Left forelimb (tissue), 1 donor: ENCODE data around the gene FKBP4.
A peak's percentile ranks its signal among the peaks of the same experiment; 100 is the strongest.

Experiments
- DNase-seq: peaks from one replicate; pipeline ENCODE4 v3.0.0-alpha.2; 2018; ENCODE audit warnings: low spot score

FKBP4 gene

GRCh38 chr12:2813214-2814185 lies 18.7 kb downstream of the FKBP4 start:
- no peak for DNase-seq

GRCh38 chr12:2819810-2820209 lies 25.0 kb downstream of the FKBP4 start:
- no peak for DNase-seq

GRCh38 chr12:2820432-2820831 lies 25.7 kb downstream of the FKBP4 start:
- DNase-seq, result no peak

- DNase-seq, result no peak
These were observed 28.7 kb downstream of the FKBP4 start for GRCh38 chr12:2823483-2823882.

- no peak for DNase-seq
These were observed 29.8 kb downstream of the FKBP4 start for GRCh38 chr12:2824541-2824940.

GRCh38 chr12:2825132-2825531 lies 30.4 kb downstream of the FKBP4 start:
- DNase-seq, result no peak

- DNase-seq, result no peak
These were observed 31.3 kb downstream of the FKBP4 start for GRCh38 chr12:2826036-2826435.

GRCh38 chr12:2826721-2827515 lies 32.1 kb downstream of the FKBP4 start:
- DNase-seq, result no peak

DNA sequence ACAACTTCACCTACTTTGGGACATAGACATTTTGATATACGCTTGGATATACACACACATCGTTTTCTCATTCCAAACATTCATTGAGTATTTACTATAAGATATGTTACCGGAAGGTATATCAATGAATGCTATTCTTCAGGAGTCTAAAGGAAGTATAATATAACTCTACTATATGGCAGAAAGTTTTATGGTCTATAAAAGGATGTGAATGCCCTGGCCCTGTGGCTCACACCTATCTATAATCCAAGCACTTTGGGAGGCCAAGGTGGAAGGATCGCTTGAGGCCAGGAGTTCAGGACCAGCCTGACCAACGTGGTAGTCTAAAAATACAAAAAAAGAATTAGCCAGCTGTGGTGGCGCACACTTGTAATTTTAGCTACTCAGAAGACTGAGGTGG lies 34.5 kb downstream of the FKBP4 start:
- no peak for DNase-seq

DNA sequence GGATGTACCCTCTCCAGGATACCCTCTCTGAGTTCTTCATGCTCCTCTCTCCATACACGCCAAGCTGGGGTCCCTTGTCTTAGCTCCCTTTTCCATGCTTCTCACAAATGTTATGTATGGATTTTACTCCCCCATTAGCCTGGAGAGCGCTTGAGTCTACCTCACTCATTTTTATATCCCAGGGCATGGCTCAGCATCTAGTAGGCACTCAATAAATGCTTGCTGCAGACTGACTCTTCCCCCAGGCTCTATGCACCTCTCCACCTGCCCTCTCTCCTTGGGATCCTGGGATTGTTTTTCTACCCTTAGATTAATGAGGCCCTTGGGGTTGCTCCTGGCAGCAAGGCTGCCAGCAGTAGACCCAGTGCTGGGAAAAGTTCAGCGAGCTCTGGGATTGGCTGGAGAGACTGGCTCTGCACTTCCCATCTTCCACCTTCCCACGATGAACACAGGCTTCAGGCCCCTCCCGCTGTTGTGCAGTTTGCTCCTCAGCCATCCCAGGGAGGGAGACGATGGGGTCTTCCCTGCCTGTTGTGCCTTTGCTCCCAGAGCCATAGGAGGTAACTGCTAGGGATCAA lies 37.9 kb downstream of the FKBP4 start:
- no peak for DNase-seq

GRCh38 chr12:2833327-2833726 lies 38.6 kb downstream of the FKBP4 start:
- DNase-seq, result no peak

GRCh38 chr12:2833810-2834209 lies 39.0 kb downstream of the FKBP4 start:
- DNase-seq, result no peak

DNA sequence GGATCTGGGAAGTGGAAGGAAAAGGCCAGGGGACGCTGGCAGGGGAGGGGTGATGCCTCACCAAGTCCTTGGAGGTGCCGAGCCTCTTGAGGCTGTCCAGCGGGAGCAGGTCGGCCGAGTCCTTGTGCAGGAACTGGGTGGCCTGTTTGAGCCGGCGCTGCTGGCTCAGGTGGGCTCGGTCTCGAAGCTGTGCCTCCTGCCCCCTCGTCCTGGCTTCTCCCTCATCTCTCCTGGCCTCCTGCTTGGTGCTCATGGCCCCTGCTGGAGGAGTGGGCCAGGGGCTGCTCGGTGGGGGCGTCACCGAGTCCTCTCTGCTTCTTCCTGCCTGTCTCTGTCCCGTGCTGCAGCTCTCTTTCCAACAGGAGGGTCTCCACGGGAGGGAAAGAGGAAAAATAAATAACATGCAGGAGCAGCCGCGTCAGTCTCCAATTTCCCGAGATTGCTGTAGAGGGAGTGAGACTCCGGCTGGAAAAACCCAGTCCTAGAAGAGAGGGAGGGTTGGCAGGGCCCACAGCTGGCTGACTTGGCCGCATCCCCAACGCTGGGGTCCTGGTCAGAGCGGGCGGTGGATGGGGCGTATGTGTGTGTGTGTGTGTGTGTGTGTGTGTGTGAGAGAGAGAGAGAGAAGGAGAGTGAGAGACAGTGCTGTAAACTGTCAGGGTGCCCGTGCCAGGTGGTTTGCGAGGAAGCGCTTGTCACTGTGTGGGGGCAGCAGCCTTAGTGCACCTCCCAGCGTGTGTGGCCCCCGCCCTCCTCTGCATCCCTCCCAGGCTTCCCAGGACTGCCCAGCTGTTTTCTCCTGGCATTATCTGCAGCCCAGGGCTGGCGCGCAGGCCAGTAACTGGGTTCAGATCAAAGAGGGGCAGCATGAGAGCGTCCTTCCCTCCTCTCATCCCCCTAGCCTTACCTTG lies 40.1 kb downstream of the FKBP4 start, which contains the start of gene NRIP2:
Gene NRIP2 (minus strand): TSS at position 455 of the 911 bp plus-strand sequence. CDS start 52 bp downstream, at position 403.
- DNase-seq, result peak; percentile 85

- DNase-seq, result no peak
These were observed 41.1 kb downstream of the FKBP4 start for GRCh38 chr12:2835691-2836403.

- DNase-seq, result no peak
These were observed 41.8 kb downstream of the FKBP4 start for GRCh38 chr12:2836574-2836973.

GRCh38 chr12:2841056-2841650 lies 46.4 kb downstream of the FKBP4 start:
- no peak for DNase-seq

- DNase-seq, result no peak
These were observed 48.2 kb downstream of the FKBP4 start for GRCh38 chr12:2842948-2843347.

DNA sequence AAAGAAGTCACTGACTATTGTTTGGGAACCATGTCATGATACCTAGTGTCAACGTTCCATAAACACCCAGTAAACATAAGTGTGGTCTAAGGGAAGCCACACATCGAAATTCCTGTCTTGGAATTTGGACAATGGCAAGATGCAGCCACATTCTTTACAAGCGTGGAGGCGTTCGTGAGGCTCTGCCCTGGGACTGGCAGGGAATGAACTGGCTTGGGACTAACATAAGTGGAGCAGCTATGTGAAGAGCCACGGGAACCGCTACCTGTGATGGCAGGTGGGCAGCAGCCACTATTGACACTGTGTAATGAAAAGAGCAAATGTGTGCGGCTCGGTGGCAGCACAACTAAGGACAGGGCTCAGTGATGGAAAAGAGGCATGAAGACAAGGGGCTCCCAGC lies 50.0 kb downstream of the FKBP4 start:
- no peak for DNase-seq

GRCh38 chr12:2845280-2845679 lies 50.5 kb downstream of the FKBP4 start:
- no peak for DNase-seq

GRCh38 chr12:2851931-2852330 lies 57.2 kb downstream of the FKBP4 start:
- no peak for DNase-seq
